HEK293T (cell line): ENCODE data around the gene USP13.

ENCODE experiments used
- CTCF ChIA-PET: fragments of 350-600 bp; formaldehyde crosslinking; extraction: SDS; loops from one replicate; lab custom pipeline; 2021; ENCODE audit warnings: antibody characterized with exemption, inconsistent platforms; lab: Yijun Ruan, JAX
- POLR2A ChIA-PET: fragments of 350-600 bp; formaldehyde crosslinking; extraction: SDS; loops from one replicate; lab custom pipeline; 2020; ENCODE audit warnings: antibody characterized with exemption, inconsistent platforms; lab: Yijun Ruan, JAX
- DNase-seq: peaks from one replicate; pipeline ENCODE4 v3.0.0; 2012; ENCODE audit warnings: mixed read lengths; ENCODE audit errors: extremely low spot score
- ARNT ChIP-seq: fragments of 450-650 bp; IDR thresholded peaks from 2 replicates; pipeline ENCODE4 v1.6.1; 2017; ENCODE audit warnings: mild to moderate bottlenecking
- BHLHE40 ChIP-seq: fragments of 450-650 bp; IDR thresholded peaks from 2 replicates; pipeline ENCODE4 v1.6.1; 2016; ENCODE audit warnings: mild to moderate bottlenecking, moderate library complexity, borderline replicate concordance
- CTBP1 ChIP-seq: fragments of 450-650 bp; IDR thresholded peaks from 2 replicates; pipeline ENCODE4 v1.6.1; 2016; ENCODE audit warnings: borderline replicate concordance
- ELF4 ChIP-seq: fragments of 450-650 bp; IDR thresholded peaks from 2 replicates; pipeline ENCODE4 v1.6.1; 2017; ENCODE audit warnings: antibody characterized with exemption
- FOXA1 ChIP-seq: fragments of 450-650 bp; IDR thresholded peaks from 2 replicates; pipeline ENCODE4 v1.6.1; 2016; ENCODE audit warnings: mild to moderate bottlenecking
- FOXK2 ChIP-seq: fragments of 450-650 bp; IDR thresholded peaks from 2 replicates; pipeline ENCODE4 v1.6.1; 2016; ENCODE audit warnings: mild to moderate bottlenecking
- FOXM1 ChIP-seq: fragments of 450-650 bp; IDR thresholded peaks from 2 replicates; pipeline ENCODE4 v1.6.1; 2017; ENCODE audit warnings: mild to moderate bottlenecking, borderline replicate concordance
- HDGF ChIP-seq: fragments of 450-650 bp; IDR thresholded peaks from 2 replicates; pipeline ENCODE4 v1.6.1; 2017; ENCODE audit warnings: antibody characterized with exemption, borderline replicate concordance
- L3MBTL2 ChIP-seq: fragments of 450-650 bp; conservative IDR thresholded peaks from 2 replicates; pipeline ENCODE4 v1.6.1; 2016; ENCODE audit warnings: mild to moderate bottlenecking
- LEF1 ChIP-seq: fragments of 450-650 bp; IDR thresholded peaks from 2 replicates; pipeline ENCODE4 v1.6.1; 2017; ENCODE audit warnings: mild to moderate bottlenecking, borderline replicate concordance
- NFRKB ChIP-seq: fragments of 450-650 bp; IDR thresholded peaks from 2 replicates; pipeline ENCODE4 v1.6.1; 2016; ENCODE audit warnings: mild to moderate bottlenecking, moderate library complexity
- PKNOX1 ChIP-seq: fragments of 450-650 bp; IDR thresholded peaks from 2 replicates; pipeline ENCODE4 v1.6.1; 2016
- SP1 ChIP-seq: fragments of 450-650 bp; IDR thresholded peaks from 2 replicates; pipeline ENCODE4 v1.6.1; 2017
- SUZ12 ChIP-seq: fragments of 450-650 bp; IDR thresholded peaks from 2 replicates; pipeline ENCODE4 v1.6.1; 2016; ENCODE audit warnings: mild to moderate bottlenecking
- TARDBP ChIP-seq: fragments of 450-650 bp; IDR thresholded peaks from 2 replicates; pipeline ENCODE4 v1.6.1; 2016
- ZNF384 ChIP-seq: fragments of 450-650 bp; IDR thresholded peaks from 2 replicates; pipeline ENCODE4 v1.6.1; 2016

Gene USP13

GRCh38 chr3:179716226-179716625, 63.4 kb downstream of the USP13 start:
- ChIA-PET POLR2A (no interaction called here), CTCF (interaction anchor here (0.6 kb wide), 1 partner anchor 342 kb away, joined by 4 read pairs; no protein-coding TSS in a partner anchor)
- no peak for DNase-seq
- TF ChIP-seq L3MBTL2 = no peak
- no peak for TF ChIP-seq NFRKB
- TF ChIP-seq ARNT = no peak
- no peak for TF ChIP-seq HDGF
- TF ChIP-seq TARDBP = no peak
- no peak for TF ChIP-seq SP1
- no peak for TF ChIP-seq ELF4
- TF ChIP-seq BHLHE40 = no peak
- TF ChIP-seq ZNF384 = no peak
- no peak for TF ChIP-seq PKNOX1
- no peak for TF ChIP-seq FOXA1

GRCh38 chr3:179716811-179717210, 64.0 kb downstream of the USP13 start:
- ChIA-PET POLR2A (no interaction called here), CTCF (no interaction called here)
- DNase-seq = no peak
- TF ChIP-seq SP1 (no peak), NFRKB (no peak), FOXM1 (no peak), SUZ12 (no peak), BHLHE40 (no peak), LEF1 (no peak), FOXK2 (no peak), HDGF (no peak), L3MBTL2 (no peak)

- no peak for DNase-seq
- CTCF ChIA-PET = no interaction called here
- POLR2A ChIA-PET = no interaction called here
- TF ChIP-seq SP1 (no peak), FOXA1 (no peak), BHLHE40 (no peak), PKNOX1 (no peak), SUZ12 (no peak), FOXM1 (no peak)
Observed at GRCh38 chr3:179717219-179717618, 64.4 kb downstream of the USP13 start.

- no peak for DNase-seq
- CTCF ChIA-PET = no interaction called here
- TF ChIP-seq ELF4 (no peak), FOXM1 (no peak), NFRKB (no peak), ZNF384 (no peak), LEF1 (no peak), SUZ12 (no peak), PKNOX1 (no peak), FOXA1 (no peak), SP1 (no peak), FOXK2 (no peak), HDGF (no peak), L3MBTL2 (no peak), TARDBP (no peak), BHLHE40 (no peak), ARNT (no peak), CTBP1 (no peak)
- POLR2A ChIA-PET = no interaction called here
Observed at GRCh38 chr3:179719048-179719734, 66.4 kb downstream of the USP13 start.

- TF ChIP-seq L3MBTL2 (no peak), ARNT (no peak), ZNF384 (no peak), FOXA1 (no peak), FOXK2 (no peak), PKNOX1 (no peak), LEF1 (no peak), NFRKB (no peak), SUZ12 (no peak), SP1 (no peak), FOXM1 (no peak), CTBP1 (no peak), HDGF (no peak), ELF4 (no peak), BHLHE40 (no peak), TARDBP (no peak)
- CTCF ChIA-PET = no interaction called here
- POLR2A ChIA-PET = no interaction called here
- DNase-seq = no peak
Observed at GRCh38 chr3:179720196-179720595, 67.4 kb downstream of the USP13 start.

- DNase-seq = no peak
- TF ChIP-seq FOXM1 (no peak), PKNOX1 (no peak), ZNF384 (no peak), L3MBTL2 (no peak), CTBP1 (no peak), ELF4 (no peak), FOXA1 (no peak), NFRKB (no peak), TARDBP (no peak), SP1 (no peak), LEF1 (no peak), FOXK2 (no peak), ARNT (no peak), SUZ12 (no peak), HDGF (no peak), BHLHE40 (no peak)
- ChIA-PET CTCF (no interaction called here), POLR2A (no interaction called here)
Observed at GRCh38 chr3:179723617-179724016, 70.8 kb downstream of the USP13 start.
